AG09319 (cell line): Measurements from ENCODE around the gene MFSD6.

ENCODE experiments used
- DNase-seq: peaks from one replicate; pipeline ENCODE4 v3.0.0-alpha.2; 2010; ENCODE audit warnings: low read depth; ENCODE audit errors: extremely low read depth
- TF ChIP-seq, protein P1 (sequence below): IDR thresholded peaks from 2 replicates; pipeline ENCODE4 v1.5.1; 2011; ENCODE audit warnings: low read depth, mild to moderate bottlenecking, inconsistent platforms, low read length, moderate library complexity

Gene MFSD6

GRCh38 chr2:190449925-190450324 is 41.8 kb downstream of the MFSD6 start:
- DNase-seq: no peak
- TF ChIP-seq, protein P1, sequence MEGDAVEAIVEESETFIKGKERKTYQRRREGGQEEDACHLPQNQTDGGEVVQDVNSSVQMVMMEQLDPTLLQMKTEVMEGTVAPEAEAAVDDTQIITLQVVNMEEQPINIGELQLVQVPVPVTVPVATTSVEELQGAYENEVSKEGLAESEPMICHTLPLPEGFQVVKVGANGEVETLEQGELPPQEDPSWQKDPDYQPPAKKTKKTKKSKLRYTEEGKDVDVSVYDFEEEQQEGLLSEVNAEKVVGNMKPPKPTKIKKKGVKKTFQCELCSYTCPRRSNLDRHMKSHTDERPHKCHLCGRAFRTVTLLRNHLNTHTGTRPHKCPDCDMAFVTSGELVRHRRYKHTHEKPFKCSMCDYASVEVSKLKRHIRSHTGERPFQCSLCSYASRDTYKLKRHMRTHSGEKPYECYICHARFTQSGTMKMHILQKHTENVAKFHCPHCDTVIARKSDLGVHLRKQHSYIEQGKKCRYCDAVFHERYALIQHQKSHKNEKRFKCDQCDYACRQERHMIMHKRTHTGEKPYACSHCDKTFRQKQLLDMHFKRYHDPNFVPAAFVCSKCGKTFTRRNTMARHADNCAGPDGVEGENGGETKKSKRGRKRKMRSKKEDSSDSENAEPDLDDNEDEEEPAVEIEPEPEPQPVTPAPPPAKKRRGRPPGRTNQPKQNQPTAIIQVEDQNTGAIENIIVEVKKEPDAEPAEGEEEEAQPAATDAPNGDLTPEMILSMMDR: no peak

GRCh38 chr2:190450363-190450762 is 42.2 kb downstream of the MFSD6 start:
- no peak for DNase-seq

DNA sequence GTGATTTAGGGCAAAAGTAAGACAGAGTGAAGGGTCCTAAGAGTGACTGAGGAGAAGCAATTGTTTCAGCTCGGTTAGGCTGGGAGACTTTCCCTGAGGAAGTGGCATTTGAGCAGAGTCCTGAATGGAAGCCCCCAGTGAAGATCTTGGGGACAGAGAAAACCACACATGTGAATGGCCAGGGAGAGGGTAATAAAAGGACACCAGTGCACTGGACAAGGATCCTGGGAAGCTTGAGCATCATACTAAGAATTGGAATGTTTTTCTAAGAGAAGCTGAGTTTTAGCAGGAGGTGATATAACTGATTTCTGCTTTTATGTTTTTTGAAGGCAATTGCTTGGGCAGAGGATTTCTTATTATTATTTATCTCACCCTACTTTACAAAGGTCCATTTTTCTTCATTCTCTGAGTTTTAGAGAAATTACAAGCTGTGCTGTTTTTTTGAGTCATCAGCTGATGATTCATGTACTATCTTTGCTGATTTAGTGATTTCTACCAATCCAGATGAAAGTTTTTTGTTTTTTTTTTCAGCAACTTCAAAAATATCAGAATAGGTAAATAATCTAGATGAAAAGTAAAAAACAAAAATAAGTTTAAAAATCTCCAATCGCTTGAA is 43.5 kb downstream of the MFSD6 start:
- DNase-seq: no peak
- TF ChIP-seq, protein P1: no peak

More at GRCh38 chr2:190450363-190450762, 42.2 kb downstream of the MFSD6 start:
- TF ChIP-seq, protein P1: no peak

DNA sequence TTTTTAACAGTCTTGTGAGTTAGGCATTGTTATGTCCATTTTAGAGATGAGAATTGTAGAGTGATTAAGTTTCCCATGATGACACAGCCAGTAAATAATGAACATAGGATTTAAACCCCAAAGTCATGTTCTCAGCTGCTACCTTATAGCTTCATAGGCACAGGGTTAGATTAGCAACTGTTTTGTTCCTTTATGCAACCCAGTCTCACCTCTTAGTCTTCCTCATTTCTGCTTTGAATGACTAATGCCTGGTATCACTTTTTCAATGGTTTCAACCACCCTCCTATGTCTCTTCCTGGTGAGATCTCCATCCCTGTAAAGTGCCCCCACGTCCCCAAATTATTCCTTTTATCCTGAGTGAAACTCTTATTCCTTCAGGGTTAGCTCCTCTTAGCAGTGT is 44.3 kb downstream of the MFSD6 start:
- no peak for DNase-seq
- TF ChIP-seq, protein P1: no peak

DNA sequence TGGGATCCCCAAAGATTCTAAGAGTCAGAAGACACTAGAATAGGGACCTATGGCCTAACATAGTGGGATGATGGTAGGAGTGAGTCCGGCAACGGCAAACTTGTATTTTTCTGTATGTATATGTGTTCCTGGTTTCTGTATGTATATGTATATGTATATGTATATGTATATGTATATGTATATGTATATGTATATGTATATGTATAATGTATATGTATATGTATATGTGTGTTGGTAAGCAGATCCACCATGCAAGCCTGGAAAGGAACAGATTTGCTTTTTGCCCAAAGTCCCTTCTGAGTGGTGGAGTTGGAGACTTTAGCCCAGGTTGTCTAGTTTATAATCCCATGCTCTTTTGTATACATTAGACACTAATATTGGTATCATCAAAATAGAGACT is 46.6 kb downstream of the MFSD6 start:
- TF ChIP-seq, protein P1: no peak
- DNase-seq: no peak

- TF ChIP-seq, protein P1: no peak
- DNase-seq: no peak
Measured at GRCh38 chr2:190455358-190456095, 47.4 kb downstream of the MFSD6 start.

- no peak for DNase-seq
- TF ChIP-seq, protein P1: no peak
Measured at GRCh38 chr2:190456833-190457232, 48.7 kb downstream of the MFSD6 start.
